Activated T-helper 1 cell treated with anti-CD3 and anti-CD28 coated beads, Interleukin-12 subunit alpha, Interleukin-12 subunit beta, Interleukin-2, Interleukin-4 antibody, amounts not matched to agents 30 ng/mL and 10 ng/mL and 1 ng/mL, durations not matched to agents 14 hours and 24 hours and 36 hours (primary cell): ENCODE measurements around the gene ZNF256. TPM values are rescaled to one million over a fixed set of nuclear protein-coding genes. Genes with fewer than 3 reads are reported as not detected.
"Not testable (repeated sequence)": the region's sequence is repeated elsewhere in the genome, so short reads cannot be mapped to it uniquely, and the experiment has no call there.

Source experiments
- DNase-seq: peaks from one replicate; pipeline ENCODE4 v3.0.0; 2021; ENCODE audit warnings: low spot score
- H3K27ac Mint-ChIP-seq: one replicate; pipeline ENCODE4 v1.8.0; 2021; ENCODE audit warnings: mild to moderate bottlenecking, mixed read lengths
- H3K27me3 Mint-ChIP-seq: one replicate; pipeline ENCODE4 v1.8.0; 2022; ENCODE audit warnings: mild to moderate bottlenecking, moderate library complexity, mixed read lengths; ENCODE audit not compliant: insufficient read depth
- H3K36me3 Mint-ChIP-seq: one replicate; pipeline ENCODE4 v1.8.0; 2021; ENCODE audit warnings: low read depth, mixed read lengths
- H3K4me1 Mint-ChIP-seq: one replicate; pipeline ENCODE4 v1.8.0; 2021; ENCODE audit warnings: low read depth, mixed read lengths
- H3K4me3 Mint-ChIP-seq: one replicate; pipeline ENCODE4 v1.8.0; 2021; ENCODE audit warnings: mild to moderate bottlenecking, moderate library complexity, mixed read lengths
- H3K9me3 Mint-ChIP-seq: one replicate; pipeline ENCODE4 v1.8.0; 2021; ENCODE audit warnings: mixed read lengths
- intact Hi-C: fragments of 100-400 bp; cut with micrococcal nuclease; formaldehyde crosslinking; loops from one replicate; pipeline ENCODE4 v1.15.1; 2024
- total RNA-seq: library from RNA; stranded (reverse); gene quantifications from 2 replicates; pipeline ENCODE4 v1.2.3, GENCODE V29; 2022

Gene ZNF256
- total RNA-seq, 1 donor from 2014 or later, result 2.5 TPM

DNA sequence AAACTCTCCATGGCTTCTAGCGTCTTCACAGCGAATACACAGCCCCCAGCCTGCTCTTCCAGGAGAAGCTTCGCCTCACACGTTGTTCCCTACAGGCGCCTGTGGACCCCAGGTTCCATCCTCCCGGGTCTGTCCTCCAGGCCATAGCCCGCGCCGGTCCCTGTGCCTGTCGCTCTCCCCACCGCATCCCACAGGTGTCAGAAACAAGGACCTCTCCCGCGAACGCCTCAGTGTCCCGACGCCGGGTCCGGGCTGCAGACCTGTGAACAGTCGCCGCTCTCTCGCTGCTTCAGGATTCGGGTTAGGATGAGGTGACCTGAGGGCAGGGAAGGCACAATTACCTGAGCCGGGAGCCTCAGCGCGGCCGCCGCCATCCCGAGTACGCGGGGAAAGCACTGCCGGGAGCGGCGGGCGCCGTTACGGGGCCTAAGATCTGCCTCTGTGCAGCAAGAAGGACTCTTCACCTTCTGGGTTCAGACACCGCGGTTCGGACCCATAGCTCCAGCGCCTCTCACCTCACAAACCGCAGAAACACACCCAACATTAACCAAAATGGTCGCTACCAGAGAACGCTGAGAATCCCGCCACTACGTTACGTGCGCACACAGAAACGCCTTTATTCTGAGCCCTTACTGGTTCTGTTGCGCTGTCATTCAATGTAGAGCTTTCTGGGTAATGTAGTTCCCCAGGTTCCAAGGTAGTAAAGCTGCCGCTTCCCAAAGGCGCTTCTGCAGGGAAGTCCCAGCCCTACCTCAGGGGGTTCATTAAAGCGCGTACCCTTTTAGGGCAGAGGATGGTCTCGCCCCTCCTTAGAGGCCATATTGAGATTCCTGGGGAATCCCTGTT is 12.5 kb downstream of the ZNF256 start, which contains the start of gene ZNF418:
ZNF418 (minus strand) TSS at position 583 of the 846 bp plus-strand sequence. CDS start 1,580 bp downstream, outside the sequence.
- H3K9me3 Mint-ChIP-seq, result peaks cover 54% of the 10 kb centered on the region
- DNase-seq, result peak; percentile 8
- H3K4me3 Mint-ChIP-seq, result peak within 1 kb of the TSS; percentile 81
- peaks cover 23% of the 10 kb centered on the region for H3K36me3 Mint-ChIP-seq
- peak within 1 kb of the TSS; percentile 7 for H3K27ac Mint-ChIP-seq
- no peaks in the 10 kb centered on the region for H3K27me3 Mint-ChIP-seq
- intact Hi-C loops, result no loop called here
- H3K4me1 Mint-ChIP-seq, result no peaks in the 10 kb centered on the region

DNA sequence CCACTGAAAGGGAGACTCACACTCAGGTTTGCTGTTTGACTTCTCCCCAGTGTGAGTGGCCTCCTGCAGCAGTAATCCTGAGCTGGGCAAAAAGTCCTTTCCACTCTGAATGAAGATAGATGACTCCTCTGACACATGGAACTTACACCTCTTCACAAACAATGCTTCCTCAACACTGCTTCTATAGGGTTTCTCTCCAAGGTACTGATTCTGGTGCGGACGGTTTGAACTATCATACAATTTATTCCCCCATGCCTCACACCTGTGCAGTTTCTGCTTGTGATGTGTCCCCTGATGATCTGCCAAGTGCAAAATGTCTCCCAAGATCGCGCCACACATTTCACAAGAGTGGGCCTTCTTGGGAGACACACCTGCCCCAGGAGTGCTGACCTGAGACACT is 19.9 kb downstream of the ZNF256 start:
- peaks cover 4% of the 10 kb centered on the region for H3K36me3 Mint-ChIP-seq
- H3K4me1 Mint-ChIP-seq, result no peaks in the 10 kb centered on the region
- intact Hi-C loops, result no loop called here
- H3K9me3 Mint-ChIP-seq, result peaks cover 59% of the 10 kb centered on the region
- DNase-seq, result no peak
- H3K4me3 Mint-ChIP-seq, result no peak overlapping the region
- H3K27me3 Mint-ChIP-seq, result no peaks in the 10 kb centered on the region
- no peak overlapping the region for H3K27ac Mint-ChIP-seq

DNA sequence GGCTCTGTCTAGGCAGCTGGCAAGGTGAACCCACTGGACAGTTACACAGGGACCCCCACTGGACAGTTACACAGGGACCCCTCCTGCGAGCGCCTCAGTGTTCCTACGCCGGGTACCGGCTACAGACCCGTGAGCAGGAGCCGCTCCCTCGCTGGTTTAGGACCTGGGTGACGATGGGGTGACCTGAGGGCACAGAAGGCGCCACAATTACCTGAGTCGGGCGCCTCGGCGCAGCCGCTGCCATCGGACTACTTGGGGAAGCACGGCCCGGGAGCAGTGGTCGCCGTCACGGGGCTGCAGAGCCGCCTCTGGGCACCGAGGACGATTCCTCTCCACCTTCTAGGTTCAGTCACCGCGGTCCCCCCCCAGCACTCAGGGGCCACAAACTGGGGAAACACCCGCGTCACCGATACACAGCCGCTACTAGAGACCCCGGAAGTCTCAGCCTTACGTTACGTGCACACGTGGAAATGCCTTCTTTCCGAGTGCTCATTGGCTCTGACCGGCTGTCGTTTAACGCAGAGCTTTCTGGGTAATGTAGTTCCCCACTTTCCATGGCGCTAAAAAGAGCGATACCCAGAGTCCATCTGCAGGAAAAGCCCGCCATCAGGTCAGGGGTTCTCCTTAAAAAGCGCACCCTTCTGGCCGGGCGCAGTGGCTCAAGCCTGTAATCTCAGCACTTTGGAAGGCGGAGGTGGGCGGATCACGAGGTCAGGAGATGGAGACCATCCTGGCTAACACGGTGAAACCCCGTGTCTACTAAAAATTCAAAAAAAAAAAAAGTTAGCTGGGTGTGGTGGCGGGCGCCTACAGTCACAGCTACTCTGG is 31.1 kb downstream of the ZNF256 start, which contains the start of gene ZNF417:
ZNF417 (minus strand) TSS at position 425 of the 828 bp plus-strand sequence; CDS start at position 244, 181 bp downstream.
- peak; percentile 82 for DNase-seq
- Mint-ChIP-seq H3K4me1 (peaks cover 15% of the 10 kb centered on the region), H3K27ac (peak within 1 kb of the TSS; percentile 92), H3K36me3 (peaks cover 48% of the 10 kb centered on the region), H3K9me3 (peaks cover 59% of the 10 kb centered on the region), H3K4me3 (peak within 1 kb of the TSS; percentile 91)
- not testable (repeated sequence) for H3K27me3 Mint-ChIP-seq
- intact Hi-C loops, result loop anchor here (1.0 to 2.0 kb wide), 13 partner anchors 27 to 510 kb away; partner anchors contain the start of genes ZNF134, ZNF17, ZNF256 and ZNF416

DNA sequence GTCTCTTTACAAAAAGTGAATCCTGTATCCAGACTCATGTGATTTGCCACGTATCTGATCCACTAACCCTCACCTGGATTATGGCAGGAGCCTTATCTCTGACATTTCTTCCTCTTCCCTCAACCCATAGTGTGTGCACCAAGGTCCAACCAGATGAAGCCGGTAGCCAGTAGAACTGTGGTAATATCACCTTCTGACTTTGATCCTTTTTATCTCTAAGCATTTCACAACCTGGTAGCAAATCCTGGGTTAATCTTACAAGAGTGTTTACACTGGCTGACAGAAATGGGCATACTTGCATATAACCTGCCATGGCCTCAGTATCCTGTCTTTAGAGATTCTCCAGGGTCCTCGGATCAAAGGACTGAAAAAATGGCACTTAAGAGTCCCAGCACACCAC is 33.0 kb downstream of the ZNF256 start:
- Mint-ChIP-seq H3K27me3 (no peaks in the 10 kb centered on the region), H3K27ac (no peak overlapping the region), H3K36me3 (peaks cover 58% of the 10 kb centered on the region), H3K4me3 (peak overlapping the region; percentile 91), H3K4me1 (peaks cover 15% of the 10 kb centered on the region), H3K9me3 (peaks cover 53% of the 10 kb centered on the region)
- no peak for DNase-seq
- intact Hi-C loops, result no loop called here

DNA sequence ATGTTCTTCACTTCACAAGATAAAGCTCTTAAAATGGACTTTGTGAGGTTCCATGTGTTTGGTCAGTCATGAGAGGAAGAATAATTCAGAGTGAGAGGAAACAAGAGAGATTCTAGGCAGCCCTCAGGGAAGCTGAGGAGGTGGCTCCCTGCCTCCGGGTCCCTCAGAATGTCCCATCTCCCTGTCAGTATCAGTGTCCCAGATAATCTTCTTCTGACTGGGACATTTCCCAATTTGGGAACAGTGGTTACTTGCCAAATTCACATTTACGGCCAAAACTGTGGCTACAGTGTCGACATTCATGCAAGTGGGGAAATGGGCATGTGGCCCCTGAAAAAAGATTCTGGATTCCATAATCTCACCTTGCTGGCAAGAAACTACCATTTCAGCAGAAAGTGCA is 40.1 kb downstream of the ZNF256 start:
- intact Hi-C loops, result no loop called here
- H3K36me3 Mint-ChIP-seq, result peaks cover 54% of the 10 kb centered on the region
- H3K27ac Mint-ChIP-seq, result no peak overlapping the region
- no peak overlapping the region for H3K4me3 Mint-ChIP-seq
- H3K4me1 Mint-ChIP-seq, result peaks cover 4% of the 10 kb centered on the region
- no peaks in the 10 kb centered on the region for H3K27me3 Mint-ChIP-seq
- no peak for DNase-seq
- peaks cover 62% of the 10 kb centered on the region for H3K9me3 Mint-ChIP-seq

DNA sequence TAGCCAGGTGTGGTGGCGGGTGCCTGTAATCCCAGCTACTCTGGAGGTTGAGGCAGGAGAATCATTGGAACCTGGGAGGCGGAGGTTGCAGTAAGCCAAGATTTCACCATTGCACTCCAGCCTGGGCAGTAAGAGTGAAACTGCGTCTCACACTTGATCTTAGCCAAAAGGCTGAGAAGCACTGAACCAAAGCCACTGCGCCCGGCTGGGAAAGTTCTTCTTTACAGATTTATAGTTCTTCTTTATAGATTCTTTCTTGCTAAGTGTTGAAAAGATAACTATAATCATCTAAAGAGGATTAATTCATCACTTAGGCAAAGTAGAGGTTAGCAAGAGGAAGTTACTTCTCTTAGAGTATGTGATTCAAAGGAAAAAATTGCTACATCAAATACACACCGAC is 42.2 kb downstream of the ZNF256 start:
- H3K36me3 Mint-ChIP-seq, result peaks cover 41% of the 10 kb centered on the region

DNA sequence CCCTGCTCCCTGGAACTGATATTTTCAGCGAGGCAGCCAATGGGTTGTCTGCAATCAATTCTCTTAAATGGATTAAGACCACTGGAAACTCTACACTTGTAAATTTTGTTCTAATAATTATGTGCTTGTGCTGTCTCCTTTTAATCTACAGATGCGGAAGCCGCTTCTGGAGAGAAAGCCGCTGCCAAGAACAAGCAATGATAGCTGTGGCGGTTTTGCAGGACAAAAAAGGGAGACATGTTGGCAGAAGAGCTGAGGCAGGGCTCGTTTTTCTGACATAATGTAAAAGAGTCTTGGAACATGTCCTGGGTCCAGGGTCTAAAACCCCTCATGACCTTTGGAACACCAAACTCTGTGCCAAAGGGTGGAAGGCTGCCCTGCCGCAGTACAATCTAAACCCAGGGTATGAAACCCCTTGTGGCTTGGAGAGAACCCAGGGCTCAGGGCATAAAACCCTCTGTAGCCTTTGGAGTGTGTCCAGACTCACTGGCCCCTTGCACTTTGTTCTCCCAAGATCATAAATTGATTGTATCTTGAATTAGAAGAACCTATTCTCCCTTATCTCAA is 43.8 kb downstream of the ZNF256 start:
- DNase-seq, result no peak
- Mint-ChIP-seq H3K4me3 (no peak overlapping the region), H3K36me3 (peaks cover 32% of the 10 kb centered on the region), H3K9me3 (peaks cover 64% of the 10 kb centered on the region), H3K27ac (no peak overlapping the region), H3K27me3 (no peaks in the 10 kb centered on the region), H3K4me1 (peaks cover 4% of the 10 kb centered on the region)
- intact Hi-C loops, result no loop called here

More for the DNA sequence above, 42.2 kb downstream of the ZNF256 start:
- Mint-ChIP-seq H3K4me1 (peaks cover 4% of the 10 kb centered on the region), H3K4me3 (no peak overlapping the region), H3K9me3 (peaks cover 58% of the 10 kb centered on the region), H3K27me3 (no peaks in the 10 kb centered on the region), H3K27ac (no peak overlapping the region)
- intact Hi-C loops, result no loop called here
- no peak for DNase-seq

DNA sequence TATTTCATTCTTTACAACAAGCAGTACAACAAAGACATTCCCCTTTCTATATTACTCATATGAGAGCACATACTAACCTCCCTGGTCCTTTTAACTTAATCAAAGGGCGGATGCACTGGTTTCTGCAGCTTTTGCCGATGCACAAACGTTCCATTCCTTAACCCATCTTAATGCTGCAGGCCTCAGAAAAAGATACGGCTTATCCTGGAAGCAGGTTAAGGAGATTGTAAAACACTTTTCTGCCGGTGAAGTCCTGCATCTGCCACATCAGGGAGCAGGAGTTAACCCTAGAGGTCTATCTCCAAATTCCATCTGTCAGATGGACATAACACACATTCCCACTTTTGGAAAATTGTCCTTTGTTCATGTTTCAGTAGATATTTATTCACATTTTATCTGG is 47.2 kb downstream of the ZNF256 start:
- Mint-ChIP-seq H3K36me3 (peaks cover 14% of the 10 kb centered on the region), H3K27me3 (no peaks in the 10 kb centered on the region), H3K9me3 (peaks cover 57% of the 10 kb centered on the region), H3K27ac (no peak overlapping the region), H3K4me3 (no peak overlapping the region), H3K4me1 (peaks cover 4% of the 10 kb centered on the region)
- DNase-seq, result no peak
- intact Hi-C loops, result no loop called here

Other genes starting within 250 kb of the ZNF256 start
- gene ZNF154, start 238.5 kb downstream of the ZNF256 start, total RNA-seq, result 4.6 and 4.7 TPM in 2 replicates
- 4.9 and 5.5 TPM in 2 replicates for gene ZNF671, start 220.1 kb downstream of the ZNF256 start, total RNA-seq
- 6.8 and 6.9 TPM in 2 replicates for gene ZNF776, start 200.9 kb downstream of the ZNF256 start, total RNA-seq
- 13.6 and 13.8 TPM in 2 replicates for gene ZNF586, start 178.0 kb downstream of the ZNF256 start, total RNA-seq
- gene ZNF552, start 132.8 kb downstream of the ZNF256 start, total RNA-seq, result 9.0 and 10.7 TPM in 2 replicates
- gene ZNF587B, start 117.4 kb downstream of the ZNF256 start, total RNA-seq, result 25.1 and 26.7 TPM in 2 replicates
- 29.4 and 29.6 TPM in 2 replicates for gene ZNF587, start 97.8 kb downstream of the ZNF256 start, total RNA-seq
- gene ZNF814, start 58.7 kb downstream of the ZNF256 start, total RNA-seq, result 14.1 and 15.7 TPM in 2 replicates
- gene ZNF417, start 31.1 kb downstream of the ZNF256 start, total RNA-seq, result 10.9 and 11.6 TPM in 2 replicates
- 0.70 and 3.6 TPM in 2 replicates for gene ZNF418, start 12.3 kb downstream of the ZNF256 start, total RNA-seq
- not detected in 2 replicates for gene C19orf18, start 26.8 kb upstream of the ZNF256 start, total RNA-seq
- 6.3 and 6.4 TPM in 2 replicates for gene ZNF606, start 55.1 kb upstream of the ZNF256 start, total RNA-seq
- gene ZSCAN1, start 86.3 kb upstream of the ZNF256 start, total RNA-seq, result not detected in 2 replicates
- gene ZNF135, start 111.6 kb upstream of the ZNF256 start, total RNA-seq, result 0.05 and 0.16 TPM in 2 replicates
- 2.0 and 2.3 TPM in 2 replicates for gene ZSCAN18, start 150.5 kb upstream of the ZNF256 start, total RNA-seq
- 1.6 and 1.9 TPM in 2 replicates for gene ZNF329, start 203.1 kb upstream of the ZNF256 start, total RNA-seq
- 18.2 and 21.2 TPM in 2 replicates for gene ZNF274, start 235.4 kb upstream of the ZNF256 start, total RNA-seq